Lower leg skin (tissue), 3 donors: ENCODE measurements around the gene ROR1.

Experiments
- POLR2A ChIP-seq, 2 donors: fragments of 450-650 bp; IDR thresholded peaks; one replicate each; pipeline ENCODE4 v1.6.1; 2016 to 2017; ENCODE audit warnings: antibody characterized with exemption in 2 of 2, mild to moderate bottlenecking in 1 of 2, moderate library complexity in 1 of 2
- TF ChIP-seq, protein P1 (sequence below), 3 donors: fragments of 450-650 bp; IDR thresholded peaks; one replicate each; pipeline ENCODE4 v1.5.1; 2016; ENCODE audit warnings: antibody characterized with exemption in 3 of 3, mild to moderate bottlenecking in 3 of 3, moderate library complexity in 2 of 3

DNA sequence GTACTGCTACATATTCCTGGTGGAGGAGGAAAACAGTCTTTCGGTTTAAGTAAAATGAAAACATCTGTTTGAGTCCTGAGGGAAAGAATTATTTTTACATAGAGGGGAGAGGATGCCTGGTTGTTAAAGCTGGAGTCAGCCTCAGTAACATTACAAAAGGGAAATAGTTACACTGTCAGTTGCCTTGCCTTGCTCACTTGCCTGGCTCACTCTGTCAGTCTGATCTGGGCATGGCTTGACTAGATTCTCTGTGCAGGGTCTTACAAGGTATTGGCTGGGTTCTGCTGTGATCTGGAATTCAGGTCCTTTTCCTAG lies 421.2 kb downstream of the ROR1 start:
- TF ChIP-seq, protein P1, sequence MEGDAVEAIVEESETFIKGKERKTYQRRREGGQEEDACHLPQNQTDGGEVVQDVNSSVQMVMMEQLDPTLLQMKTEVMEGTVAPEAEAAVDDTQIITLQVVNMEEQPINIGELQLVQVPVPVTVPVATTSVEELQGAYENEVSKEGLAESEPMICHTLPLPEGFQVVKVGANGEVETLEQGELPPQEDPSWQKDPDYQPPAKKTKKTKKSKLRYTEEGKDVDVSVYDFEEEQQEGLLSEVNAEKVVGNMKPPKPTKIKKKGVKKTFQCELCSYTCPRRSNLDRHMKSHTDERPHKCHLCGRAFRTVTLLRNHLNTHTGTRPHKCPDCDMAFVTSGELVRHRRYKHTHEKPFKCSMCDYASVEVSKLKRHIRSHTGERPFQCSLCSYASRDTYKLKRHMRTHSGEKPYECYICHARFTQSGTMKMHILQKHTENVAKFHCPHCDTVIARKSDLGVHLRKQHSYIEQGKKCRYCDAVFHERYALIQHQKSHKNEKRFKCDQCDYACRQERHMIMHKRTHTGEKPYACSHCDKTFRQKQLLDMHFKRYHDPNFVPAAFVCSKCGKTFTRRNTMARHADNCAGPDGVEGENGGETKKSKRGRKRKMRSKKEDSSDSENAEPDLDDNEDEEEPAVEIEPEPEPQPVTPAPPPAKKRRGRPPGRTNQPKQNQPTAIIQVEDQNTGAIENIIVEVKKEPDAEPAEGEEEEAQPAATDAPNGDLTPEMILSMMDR (IDR thresholded peaks at IDR 0.05), result no peak
- TF ChIP-seq POLR2A (IDR thresholded peaks at IDR 0.05), result no peak
